Measurements from ENCODE around the gene ACVR1C.

ACVR1C gene

GRCh38 chr2:157501026-157501425 is 127.6 kb downstream of the ACVR1C start:
- no peak overlapping the region for H3K27ac ChIP-seq
- no peak for DNase-seq (ENCODE audit: low read depth, low spot score)

- H3K27ac ChIP-seq = no peak overlapping the region
- no peak for DNase-seq (ENCODE audit: low read depth, low spot score)
These were observed 128.3 kb downstream of the ACVR1C start for GRCh38 chr2:157500334-157500733.

- no peak for DNase-seq (ENCODE audit: low read depth, low spot score)
- H3K27ac ChIP-seq = no peak overlapping the region
These were observed 130.2 kb downstream of the ACVR1C start for GRCh38 chr2:157498483-157498882.

GRCh38 chr2:157497638-157498314 is 130.9 kb downstream of the ACVR1C start:
- DNase-seq (ENCODE audit: low read depth, low spot score) = no peak

GRCh38 chr2:157492189-157492773 is 136.4 kb downstream of the ACVR1C start:
- no peak overlapping the region for H3K27ac ChIP-seq
- DNase-seq (ENCODE audit: low read depth, low spot score) = no peak

More at GRCh38 chr2:157497638-157498314, 130.9 kb downstream of the ACVR1C start:
- no peak overlapping the region for H3K27ac ChIP-seq

- no peak for DNase-seq (ENCODE audit: low read depth, low spot score)
- no peak overlapping the region for H3K27ac ChIP-seq
These were observed 138.7 kb downstream of the ACVR1C start for GRCh38 chr2:157489983-157490382.

GRCh38 chr2:157488877-157489276 is 139.8 kb downstream of the ACVR1C start:
- DNase-seq (ENCODE audit: low read depth, low spot score) = no peak

GRCh38 chr2:157487747-157488146 is 140.9 kb downstream of the ACVR1C start:
- no peak for DNase-seq (ENCODE audit: low read depth, low spot score)
- no peak overlapping the region for H3K27ac ChIP-seq

More at GRCh38 chr2:157488877-157489276, 139.8 kb downstream of the ACVR1C start:
- no peak overlapping the region for H3K27ac ChIP-seq

GRCh38 chr2:157487271-157487610 is 141.4 kb downstream of the ACVR1C start:
- H3K27ac ChIP-seq = no peak overlapping the region

GRCh38 chr2:157486596-157487270 is 141.9 kb downstream of the ACVR1C start:
- no peak for DNase-seq (ENCODE audit: low read depth, low spot score)
- H3K27ac ChIP-seq = no peak overlapping the region

More at GRCh38 chr2:157487271-157487610, 141.4 kb downstream of the ACVR1C start:
- DNase-seq (ENCODE audit: low read depth, low spot score) = no peak

GRCh38 chr2:157480182-157480961 is 148.3 kb downstream of the ACVR1C start:
- DNase-seq (ENCODE audit: low read depth, low spot score) = no peak
- H3K27ac ChIP-seq = no peak overlapping the region

GRCh38 chr2:157479081-157480027 is 149.3 kb downstream of the ACVR1C start:
- no peak for DNase-seq (ENCODE audit: low read depth, low spot score)
- H3K27ac ChIP-seq = no peak overlapping the region

- no peak for DNase-seq (ENCODE audit: low read depth, low spot score)
- peak overlapping the region; percentile 45 for H3K27ac ChIP-seq
These were observed 150.7 kb downstream of the ACVR1C start for GRCh38 chr2:157477919-157478318.

GRCh38 chr2:157476953-157477709 is 151.5 kb downstream of the ACVR1C start:
- DNase-seq (ENCODE audit: low read depth, low spot score) = no peak
- peak overlapping the region; percentile 45 for H3K27ac ChIP-seq

All from epithelial cell of prostate (primary cell).